ENCODE results near the gene DOCK2. TPM values are rescaled to one million over a fixed set of nuclear protein-coding genes. Genes with fewer than 3 reads are reported as not detected.

DOCK2 gene
- total RNA-seq, 2 experiments from 2014 or later, result 161 to 205 TPM

- H3K4me2 ChIP-seq (ENCODE audit: low read length), result no peak overlapping the region
Measured at GRCh38 chr5:169870211-169870610, 233.1 kb downstream of the DOCK2 start.

GRCh38 chr5:169871826-169872490, 234.9 kb downstream of the DOCK2 start:
- H4K20me1 ChIP-seq (ENCODE audit: insufficient read depth, low read length), result no peaks in the 10 kb centered on the region
- CTCF ChIA-PET (ENCODE audit: unreplicated experiment), result no interaction called here

More at GRCh38 chr5:169870211-169870610, 233.1 kb downstream of the DOCK2 start:
- no peak overlapping the region for H2AFZ ChIP-seq (ENCODE audit: low read length)
- BruUV-seq (replicated peaks), result no TSS peak
- no peaks in the 10 kb centered on the region for H3K79me2 ChIP-seq (ENCODE audit: insufficient read depth, low read depth, low read length)
- H3K27ac ChIP-seq (ENCODE audit: low read depth, low read length, poor library complexity, severe bottlenecking), result no peak overlapping the region
- CTCF ChIA-PET (ENCODE audit: unreplicated experiment), result no interaction called here
- POLR2A ChIA-PET, result no interaction called here
- TF ChIP-seq EZH2phosphoT487 (IDR thresholded peaks at IDR 0.05; ENCODE audit: borderline replicate concordance, low read depth, low read length) (no peak), CTCF (conservative IDR thresholded peaks at IDR 0.05; ENCODE audit: low read length) (no peak)
- DNase-seq (ENCODE audit: low spot score), result no peak
- H3K36me3 ChIP-seq (ENCODE audit: insufficient read depth, low read length), result peaks cover 26% of the 10 kb centered on the region; the same call in 1 of the 2 replicates
- H4K20me1 ChIP-seq (ENCODE audit: insufficient read depth, low read length), result no peaks in the 10 kb centered on the region
- H3K4me3 ChIP-seq (ENCODE audit: low read depth, low read length, poor library complexity, severe bottlenecking), result no peak overlapping the region
- H3K9me3 ChIP-seq (ENCODE audit: low read length), result no peaks in the 10 kb centered on the region
- no peaks in the 10 kb centered on the region for H3K9me2 ChIP-seq (ENCODE audit: insufficient read depth, low read length)
- no peaks in the 10 kb centered on the region for H3K4me1 ChIP-seq (ENCODE audit: insufficient read depth, low read length, poor library complexity, severe bottlenecking)
- intact Hi-C loops (cut with micrococcal nuclease; ENCODE audit: unreplicated experiment), result no loop called here

More at GRCh38 chr5:169871826-169872490, 234.9 kb downstream of the DOCK2 start:
- no peaks in the 10 kb centered on the region for H3K9me3 ChIP-seq (ENCODE audit: low read length)
- H3K4me3 ChIP-seq (ENCODE audit: low read depth, low read length, poor library complexity, severe bottlenecking), result no peak overlapping the region
- no peaks in the 10 kb centered on the region for H3K79me2 ChIP-seq (ENCODE audit: insufficient read depth, low read depth, low read length)
- no peak overlapping the region for H3K27ac ChIP-seq (ENCODE audit: low read depth, low read length, poor library complexity, severe bottlenecking)
- H3K9me2 ChIP-seq (ENCODE audit: insufficient read depth, low read length), result no peaks in the 10 kb centered on the region
- no peaks in the 10 kb centered on the region for H3K4me1 ChIP-seq (ENCODE audit: insufficient read depth, low read length, poor library complexity, severe bottlenecking)
- H3K36me3 ChIP-seq (ENCODE audit: insufficient read depth, low read length), result peaks cover 26% of the 10 kb centered on the region; the same call in 1 of the 2 replicates
- intact Hi-C loops (cut with micrococcal nuclease; ENCODE audit: unreplicated experiment), result no loop called here
- H2AFZ ChIP-seq (ENCODE audit: low read length), result no peak overlapping the region
- no TSS peak for BruUV-seq (replicated peaks)
- no peak for TF ChIP-seq EZH2phosphoT487 (IDR thresholded peaks at IDR 0.05; ENCODE audit: borderline replicate concordance, low read depth, low read length)
- no peak for TF ChIP-seq CTCF (conservative IDR thresholded peaks at IDR 0.05; ENCODE audit: low read length)
- no peak for DNase-seq (ENCODE audit: low spot score)
- POLR2A ChIA-PET, result interaction anchor here (1.1 kb wide), 1 partner anchor 27 kb away, joined by 3 read pairs; no protein-coding TSS in a partner anchor
- H3K4me2 ChIP-seq (ENCODE audit: low read length), result no peak overlapping the region

All from OCI-LY7 (cell line).